T-cell (primary cell): ENCODE results near the gene CXADR. TPM values are rescaled to one million over a fixed set of nuclear protein-coding genes. Genes with fewer than 3 reads are reported as not detected.
"Not testable (repeated sequence)": the region's sequence is repeated elsewhere in the genome, so short reads cannot be mapped to it uniquely, and the experiment has no call there.

Source experiments
- ATAC-seq, 4 experiments: fragments of 200-7000 bp in 3 of 4; fragments of 150-1000 bp in 1 of 4; cut with Tn5 transposase; replicated peaks in 1 of 4; 1 replicate in 3 of 4; 2 replicates in 1 of 4; pipeline ENCODE4 v1.10.0; 2021; ENCODE audit warnings: moderate library complexity in 3 of 4, mild to moderate bottlenecking in 2 of 4, moderate number of reproducible peaks in 1 of 4
- CTCF ChIA-PET, 2 donors: fragments of 300-600 bp; sonication (Branson Sonifier 250); formaldehyde crosslinking; loops; one replicate each; lab custom pipeline; 2022; ENCODE audit warnings: antibody characterized with exemption in 2 of 2; lab: Charles Lee
- POLR2A ChIA-PET, 2 donors: fragments of 300-600 bp; sonication (Branson Sonifier 250); formaldehyde crosslinking; loops; one replicate each; lab custom pipeline; 2022; ENCODE audit warnings: antibody characterized with exemption in 2 of 2; lab: Charles Lee
- DNase-seq, 35 experiments: peaks; one replicate each; pipeline versions ENCODE4 v3.0.0 to v3.0.0-alpha.2; 2013 to 2023
- H3K27ac ChIP-seq: one replicate; pipeline ENCODE4 v1.5.1; 2013; ENCODE audit warnings: low read length
- H3K27me3 ChIP-seq, 2 experiments: replicated peaks in 1 of 2; 1 replicate in 1 of 2; 2 replicates in 1 of 2; pipeline versions ENCODE4 v1.6.1 to v1.7.0; 2013; ENCODE audit warnings: low read length in 1 of 2, mixed read lengths in 1 of 2; ENCODE audit not compliant: control insufficient read depth in 2 of 2, insufficient read depth in 2 of 2; ENCODE audit errors: extremely low read depth in 1 of 2
- H3K36me3 ChIP-seq, 2 donors: 1 replicate in 1 of 2; 2 replicates in 1 of 2; pipeline versions ENCODE4 v1.6.1 to v1.7.0; 2013; ENCODE audit warnings: low read length in 1 of 2; ENCODE audit not compliant: control insufficient read depth in 2 of 2, insufficient read depth in 1 of 2; ENCODE audit errors: extremely low read depth in 1 of 2
- H3K4me1 ChIP-seq, 2 experiments: 1 replicate in 1 of 2; 2 replicates in 1 of 2; pipeline versions ENCODE4 v1.6.1 to v1.7.0; 2013; ENCODE audit warnings: low read length in 2 of 2, mixed read lengths in 1 of 2; ENCODE audit not compliant: insufficient read depth in 2 of 2, control insufficient read depth in 1 of 2; ENCODE audit errors: extremely low read depth in 1 of 2
- H3K4me3 ChIP-seq, 2 donors: 1 replicate in 1 of 2; 2 replicates in 1 of 2; pipeline versions ENCODE4 v1.5.1 to v1.7.0; 2013; ENCODE audit warnings: mild to moderate bottlenecking in 2 of 2, low read length in 1 of 2, moderate library complexity in 1 of 2; ENCODE audit not compliant: control insufficient read depth in 1 of 2; ENCODE audit errors: extremely low read depth in 1 of 2
- H3K9me3 ChIP-seq: 2 replicates; pipeline ENCODE4 v1.7.0; 2013
- H3K27ac Mint-ChIP-seq, 2 donors: one replicate each; pipeline ENCODE4 v1.8.0; 2020 to 2021; ENCODE audit warnings: mild to moderate bottlenecking in 2 of 2, mixed read lengths in 2 of 2
- H3K27me3 Mint-ChIP-seq, 2 donors: one replicate each; pipeline ENCODE4 v1.8.0; 2021 to 2022; ENCODE audit warnings: mixed read lengths in 2 of 2
- H3K36me3 Mint-ChIP-seq: one replicate; pipeline ENCODE4 v1.8.0; 2021; ENCODE audit warnings: mixed read lengths
- H3K4me1 Mint-ChIP-seq, 3 donors: one replicate each; pipeline ENCODE4 v1.8.0; 2020 to 2022; ENCODE audit warnings: mixed read lengths in 3 of 3, mild to moderate bottlenecking in 1 of 3
- H3K4me3 Mint-ChIP-seq, 3 donors: one replicate each; pipeline ENCODE4 v1.8.0; 2020 to 2022; ENCODE audit warnings: mild to moderate bottlenecking in 3 of 3, mixed read lengths in 3 of 3, moderate library complexity in 3 of 3
- H3K9me3 Mint-ChIP-seq, 3 donors: one replicate each; pipeline ENCODE4 v1.8.0; 2020 to 2022; ENCODE audit warnings: mixed read lengths in 3 of 3
- WGBS: methylation state at CpG from one replicate; pipeline ENCODE4 v1.1.5; 2013; ENCODE audit warnings: missing lambda C conversion rate; ENCODE audit not compliant: insufficient coverage; 5-methylcytosine and 5-hydroxymethylcytosine counted together
- total RNA-seq, 35 experiments: library from RNA in 6 of 35; stranded (reverse) in 6 of 35; fragments of 120-200 nt in 1 of 35; gene quantifications; one replicate each; pipeline versions ENCODE4 v1.2.1 to v1.2.4 and lab custom pipeline; 2013 to 2026

Gene CXADR
- total RNA-seq, 5 donors from 2014 or later (not counting 1 experiment from before 2014, with no cell fraction given): 0.35 to 0.95 (median 0.82) TPM

- H3K36me3 ChIP-seq: no peaks in the 10 kb centered on the region
- peaks cover 17 to 24% (median 22%) of the 10 kb centered on the region in 3 donors for H3K4me1 Mint-ChIP-seq
- peaks cover 7 to 23% of the 10 kb centered on the region in 2 experiments for H3K4me1 ChIP-seq
- H3K4me3 Mint-ChIP-seq: peak overlapping the region; percentile 86 to 92 (median 90)
- 4% methylated on average over 5 of the region's 13 CpGs for WGBS
- ATAC-seq (no peak), DNase-seq (no peak)
- ChIA-PET POLR2A (no interaction called here), CTCF (interaction anchor here in 1 of 2 donors (0.7 kb wide), 1 partner anchor 1998 kb away, joined by 4 read pairs; no protein-coding TSS in a partner anchor)
- no peak overlapping the region for H3K27ac ChIP-seq
- H3K36me3 Mint-ChIP-seq: no peaks in the 10 kb centered on the region
- H3K27me3 ChIP-seq: peaks cover 2 to 18% of the 10 kb centered on the region in 2 experiments
- peak overlapping the region; percentile 59 to 87 for H3K4me3 ChIP-seq
- no peak overlapping the region for H3K27ac Mint-ChIP-seq
- H3K9me3 ChIP-seq: no peaks in the 10 kb centered on the region
- no peaks in the 10 kb centered on the region for H3K9me3 Mint-ChIP-seq
- peaks cover 0 to 32% of the 10 kb centered on the region in 2 donors for H3K27me3 Mint-ChIP-seq
These were observed 1.4 kb downstream of the CXADR start for GRCh38 chr21:17514124-17514845.

- ATAC-seq, H3K27ac Mint-ChIP-seq, H3K27ac ChIP-seq, H3K36me3 Mint-ChIP-seq, H3K9me3 Mint-ChIP-seq, DNase-seq, POLR2A ChIA-PET, H3K4me3 Mint-ChIP-seq, H3K9me3 ChIP-seq, H3K36me3 ChIP-seq, H3K4me3 ChIP-seq, CTCF ChIA-PET: not testable (repeated sequence)
- Histone ChIP-seq H3K4me1 (peaks cover 7 to 21% of the 10 kb centered on the region in 2 experiments), H3K27me3 (peaks cover 2 to 16% of the 10 kb centered on the region in 2 experiments)
- H3K27me3 Mint-ChIP-seq: peaks cover 0 to 32% of the 10 kb centered on the region in 2 donors
- no CpG with 5 or more reads among the region's 1 CpG for WGBS
- peaks cover 15 to 21% (median 18%) of the 10 kb centered on the region in 3 donors for H3K4me1 Mint-ChIP-seq
These were observed 4.2 kb downstream of the CXADR start for GRCh38 chr21:17517008-17517407.

GRCh38 chr21:17519208-17519738 is 6.4 kb downstream of the CXADR start:
- H3K4me3 ChIP-seq: no peak overlapping the region
- H3K27me3 ChIP-seq: peaks cover 2 to 12% of the 10 kb centered on the region in 2 experiments
- 68% methylated on average over 2 of the region's 2 CpGs for WGBS
- Mint-ChIP-seq H3K27me3 (peaks cover 0 to 29% of the 10 kb centered on the region in 2 donors), H3K27ac (no peak overlapping the region), H3K36me3 (no peaks in the 10 kb centered on the region), H3K9me3 (no peaks in the 10 kb centered on the region), H3K4me1 (peaks cover 2 to 8% (median 5%) of the 10 kb centered on the region in 3 donors), H3K4me3 (no peak overlapping the region)
- H3K4me1 ChIP-seq: peaks cover 2 to 6% of the 10 kb centered on the region in 2 experiments
- H3K36me3 ChIP-seq: no peaks in the 10 kb centered on the region
- ChIA-PET CTCF (interaction anchor here in 1 of 2 donors (0.6 kb wide), 1 partner anchor 166 kb away, joined by 9 read pairs; no protein-coding TSS in a partner anchor), POLR2A (no interaction called here)
- no peak overlapping the region for H3K27ac ChIP-seq
- no peaks in the 10 kb centered on the region for H3K9me3 ChIP-seq
- no peak for ATAC-seq
- DNase-seq: no peak

- WGBS: 77% methylated on average over 4 of the region's 8 CpGs
- Mint-ChIP-seq H3K9me3 (no peaks in the 10 kb centered on the region), H3K4me3 (no peak overlapping the region), H3K36me3 (no peaks in the 10 kb centered on the region), H3K27me3 (peaks cover 0 to 24% of the 10 kb centered on the region in 2 donors), H3K27ac (no peak overlapping the region), H3K4me1 (peaks cover 0 to under 1% (median 0%) of the 10 kb centered on the region in 3 donors)
- DNase-seq (no peak), ATAC-seq (no peak)
- H3K27me3 ChIP-seq: peaks cover 0 to 6% of the 10 kb centered on the region in 2 experiments
- no peaks in the 10 kb centered on the region for H3K36me3 ChIP-seq
- no peak overlapping the region for H3K4me3 ChIP-seq
- ChIA-PET CTCF (no interaction called here), POLR2A (no interaction called here)
- no peaks in the 10 kb centered on the region for H3K4me1 ChIP-seq
- no peak overlapping the region for H3K27ac ChIP-seq
- no peaks in the 10 kb centered on the region for H3K9me3 ChIP-seq
These were observed 7.2 kb downstream of the CXADR start for GRCh38 chr21:17519965-17520609.

GRCh38 chr21:17523007-17523451 is 10.2 kb downstream of the CXADR start:
- no peaks in the 10 kb centered on the region for H3K4me1 Mint-ChIP-seq
- no peak overlapping the region for H3K4me3 Mint-ChIP-seq
- Histone ChIP-seq H3K4me3 (no peak overlapping the region), H3K9me3 (no peaks in the 10 kb centered on the region), H3K4me1 (no peaks in the 10 kb centered on the region), H3K27me3 (no peaks in the 10 kb centered on the region), H3K36me3 (no peaks in the 10 kb centered on the region), H3K27ac (no peak overlapping the region)
- DNase-seq: no peak
- ChIA-PET POLR2A (no interaction called here), CTCF (no interaction called here)
- no peak for ATAC-seq
- H3K36me3 Mint-ChIP-seq: no peaks in the 10 kb centered on the region
- WGBS: 100% methylated on average over 1 of the region's 2 CpGs
- peaks cover 0 to 6% of the 10 kb centered on the region in 2 donors for H3K27me3 Mint-ChIP-seq
- H3K9me3 Mint-ChIP-seq: no peaks in the 10 kb centered on the region
- H3K27ac Mint-ChIP-seq: no peak overlapping the region

- CTCF ChIA-PET: interaction anchor here (0.6 to 0.7 kb wide), 2 partner anchors 206 to 375 kb away, joined by 3 read pairs; no protein-coding TSS in a partner anchor
- ATAC-seq, H3K27ac Mint-ChIP-seq, H3K27ac ChIP-seq, H3K4me3 Mint-ChIP-seq, H3K36me3 Mint-ChIP-seq, H3K27me3 ChIP-seq, H3K9me3 ChIP-seq, POLR2A ChIA-PET, DNase-seq, H3K27me3 Mint-ChIP-seq, H3K9me3 Mint-ChIP-seq, H3K4me1 Mint-ChIP-seq, H3K4me3 ChIP-seq, H3K4me1 ChIP-seq, H3K36me3 ChIP-seq: not testable (repeated sequence)
- WGBS: 87% methylated on average over 2 of the region's 10 CpGs
These were observed 11.2 kb downstream of the CXADR start for GRCh38 chr21:17523979-17524494.
